ENCODE results near the gene THAP7.

The THAP7 gene

GRCh38 chr22:21030621-21031544 is 29.0 kb upstream of the THAP7 start:
- no peak for DNase-seq (ENCODE audit: low read depth in 3 of 3)

GRCh38 chr22:21030032-21030431 is 28.1 kb upstream of the THAP7 start:
- no peak for DNase-seq (ENCODE audit: low read depth in 3 of 3)

GRCh38 chr22:21029486-21030025 is 27.6 kb upstream of the THAP7 start:
- no peak for DNase-seq (ENCODE audit: low read depth in 3 of 3)

GRCh38 chr22:21028277-21029251 is 26.6 kb upstream of the THAP7 start:
- no peak for DNase-seq (ENCODE audit: low read depth in 3 of 3)

GRCh38 chr22:21026783-21027692 is 25.1 kb upstream of the THAP7 start:
- DNase-seq (ENCODE audit: low read depth in 3 of 3): no peak

GRCh38 chr22:21025763-21026755 is 24.1 kb upstream of the THAP7 start:
- no peak for DNase-seq (ENCODE audit: low read depth in 3 of 3)

- DNase-seq (ENCODE audit: low read depth in 3 of 3): no peak
These were observed 23.3 kb upstream of the THAP7 start for GRCh38 chr22:21025266-21025665.

GRCh38 chr22:21022955-21023614 is 21.2 kb upstream of the THAP7 start:
- DNase-seq (ENCODE audit: low read depth in 3 of 3): no peak

GRCh38 chr22:21022507-21022906 is 20.6 kb upstream of the THAP7 start:
- DNase-seq (ENCODE audit: low read depth in 3 of 3): no peak

- DNase-seq (ENCODE audit: low read depth in 3 of 3): no peak
These were observed 19.0 kb upstream of the THAP7 start for GRCh38 chr22:21020802-21021429.

- DNase-seq (ENCODE audit: low read depth in 3 of 3): no peak
These were observed 16.4 kb upstream of the THAP7 start for GRCh38 chr22:21018314-21018713.

- DNase-seq (ENCODE audit: low read depth in 3 of 3): no peak
These were observed 14.9 kb upstream of the THAP7 start for GRCh38 chr22:21016644-21017420.

GRCh38 chr22:21015466-21016006 is 13.6 kb upstream of the THAP7 start:
- DNase-seq (ENCODE audit: low read depth in 3 of 3): no peak

GRCh38 chr22:21014726-21015465 is 13.0 kb upstream of the THAP7 start, which contains the start of gene P2RX6:
Gene P2RX6 (plus strand): TSS chr22:21015165. CDS start chr22:21015175, 10 bp downstream.
- DNase-seq (ENCODE audit: low read depth in 3 of 3): no peak

- peak; percentile 76 to 84 (median 76) for DNase-seq (ENCODE audit: low read depth in 3 of 3)
These were observed 12.3 kb upstream of the THAP7 start for GRCh38 chr22:21014202-21014725.

- DNase-seq (ENCODE audit: low read depth in 3 of 3): no peak
These were observed 11.8 kb upstream of the THAP7 start for GRCh38 chr22:21013657-21014201.
